CD14-positive monocyte (primary cell): ENCODE measurements around the gene KIF26B. TPM values are rescaled to one million over a fixed set of nuclear protein-coding genes. Genes with fewer than 3 reads are reported as not detected.
"Not testable (repeated sequence)": the region's sequence is repeated elsewhere in the genome, so short reads cannot be mapped to it uniquely, and the experiment has no call there.

Source experiments
- DNase-seq, 3 donors: peaks; one replicate each; pipeline ENCODE4 v3.0.0-alpha.2; 2011 to 2022
- H2AFZ ChIP-seq: 2 replicates; pipeline ENCODE4 v1.6.0; 2012; ENCODE audit warnings: mild to moderate bottlenecking, low read depth, low read length, inconsistent platforms; ENCODE audit not compliant: insufficient read depth, poor library complexity, severe bottlenecking
- H3K27ac ChIP-seq, 2 donors: 1 replicate in 1 of 2; 2 replicates in 1 of 2; pipeline ENCODE4 v1.5.1; 2012 to 2013; ENCODE audit warnings: low read length in 2 of 2, control low read depth in 1 of 2, inconsistent platforms in 1 of 2, low read depth in 1 of 2, mild to moderate bottlenecking in 1 of 2
- H3K27me3 ChIP-seq, 2 donors: one replicate each; pipeline versions ENCODE4 v1.6.0 to v1.6.1; 2011 to 2013; ENCODE audit warnings: low read length in 2 of 2; ENCODE audit not compliant: control insufficient read depth in 2 of 2, insufficient read depth in 2 of 2
- H3K36me3 ChIP-seq, 2 donors: replicated peaks in 1 of 2; 1 replicate in 1 of 2; 2 replicates in 1 of 2; pipeline versions ENCODE4 v1.5.1 to v1.6.1; 2012 to 2013; ENCODE audit warnings: low read length in 2 of 2, control low read depth in 1 of 2, inconsistent platforms in 1 of 2, mild to moderate bottlenecking in 1 of 2; ENCODE audit not compliant: insufficient read depth in 2 of 2, control insufficient read depth in 1 of 2
- H3K4me1 ChIP-seq, 2 donors: 1 replicate in 1 of 2; 2 replicates in 1 of 2; pipeline versions ENCODE4 v1.5.1 to v1.6.1; 2012 to 2013; ENCODE audit warnings: low read length in 2 of 2, control low read depth in 1 of 2, inconsistent platforms in 1 of 2, mild to moderate bottlenecking in 1 of 2, moderate library complexity in 1 of 2; ENCODE audit not compliant: insufficient read depth in 2 of 2, control insufficient read depth in 1 of 2
- H3K4me2 ChIP-seq: replicated peaks from 2 replicates; pipeline ENCODE3; 2012; ENCODE audit warnings: low read length, moderate library complexity, mild to moderate bottlenecking; ENCODE audit not compliant: poor library complexity, severe bottlenecking; ENCODE audit errors: extremely low read depth
- H3K4me3 ChIP-seq, 3 experiments: fragments of 200-600 bp in 1 of 3; sonication (generic) in 1 of 3; replicated peaks in 1 of 3; 1 replicate in 2 of 3; 2 replicates in 1 of 3; pipeline ENCODE4 v1.5.1; 2011 to 2013; ENCODE audit warnings: low read length in 3 of 3, mild to moderate bottlenecking in 3 of 3, control low read depth in 2 of 3, low read depth in 2 of 3, inconsistent platforms in 1 of 3, moderate library complexity in 1 of 3
- H3K79me2 ChIP-seq: 2 replicates; pipeline ENCODE4 v1.6.0; 2012; ENCODE audit warnings: mild to moderate bottlenecking, control low read depth, inconsistent platforms, low read length, moderate library complexity; ENCODE audit not compliant: insufficient read depth
- H3K9ac ChIP-seq: 2 replicates; pipeline ENCODE4 v1.6.0; 2017; ENCODE audit warnings: low read length, mild to moderate bottlenecking; ENCODE audit not compliant: insufficient read depth, poor library complexity, severe bottlenecking
- H3K9me3 ChIP-seq, 2 donors: replicated peaks in 1 of 2; 1 replicate in 1 of 2; 2 replicates in 1 of 2; pipeline versions ENCODE4 v1.5.1 to v1.6.1; 2012 to 2013; ENCODE audit warnings: low read length in 2 of 2, control low read depth in 1 of 2; ENCODE audit not compliant: control insufficient read depth in 1 of 2, insufficient read depth in 1 of 2
- H4K20me1 ChIP-seq: 2 replicates; pipeline ENCODE4 v1.6.0; 2012; ENCODE audit warnings: mild to moderate bottlenecking, low read length, control low read depth, moderate library complexity; ENCODE audit not compliant: insufficient read depth
- H3K27ac Mint-ChIP-seq, 7 donors: one replicate each; pipeline ENCODE4 v1.8.0; 2020; ENCODE audit warnings: mild to moderate bottlenecking in 7 of 7, mixed read lengths in 7 of 7, moderate library complexity in 6 of 7, inconsistent platforms in 2 of 7
- H3K27me3 Mint-ChIP-seq, 3 donors: one replicate each; pipeline ENCODE4 v1.8.0; 2021 to 2022; ENCODE audit warnings: low read depth in 3 of 3, mild to moderate bottlenecking in 3 of 3, mixed read lengths in 3 of 3, moderate library complexity in 3 of 3, inconsistent platforms in 1 of 3
- H3K36me3 Mint-ChIP-seq, 2 donors: one replicate each; pipeline ENCODE4 v1.8.0; 2020; ENCODE audit warnings: mixed read lengths in 2 of 2, inconsistent platforms in 1 of 2, mild to moderate bottlenecking in 1 of 2
- H3K4me1 Mint-ChIP-seq: one replicate; pipeline ENCODE4 v1.8.0; 2020; ENCODE audit warnings: mild to moderate bottlenecking, mixed read lengths
- H3K4me3 Mint-ChIP-seq, 2 donors: one replicate each; pipeline ENCODE4 v1.8.0; 2020; ENCODE audit warnings: mild to moderate bottlenecking in 2 of 2, mixed read lengths in 2 of 2, moderate library complexity in 1 of 2
- H3K9me3 Mint-ChIP-seq, 7 donors: one replicate each; pipeline ENCODE4 v1.8.0; 2020 to 2022; ENCODE audit warnings: mixed read lengths in 7 of 7, mild to moderate bottlenecking in 6 of 7, moderate library complexity in 6 of 7, inconsistent platforms in 2 of 7
- WGBS: methylation state at CpG from one replicate; pipeline ENCODE4 v1.1.5; 2013; ENCODE audit warnings: missing lambda C conversion rate; ENCODE audit not compliant: insufficient coverage; 5-methylcytosine and 5-hydroxymethylcytosine counted together
- intact Hi-C, 2 donors: fragments of 100-400 bp; cut with micrococcal nuclease; formaldehyde crosslinking; loops; one replicate each; pipeline versions ENCODE4 v1.15.0 to v1.15.1; 2023
- polyA plus RNA-seq, 3 donors: library from polyadenylated mRNA; depleted of rRNA in 1 of 3; unstranded in 2 of 3; stranded (reverse) in 1 of 3; fragments of 300-500 nt in 2 of 3; fragments of >200 nt in 1 of 3; fragmentation: Illumina TruSeq in 2 of 3; gene quantifications; 1 replicate in 2 of 3; 2 replicates in 1 of 3; pipeline ENCODE4 v1.2.3, GENCODE V29; 2012 to 2021
- TF ChIP-seq, protein P1 (sequence below): fragments of 200-600 bp; IDR thresholded peaks from one replicate; pipeline ENCODE4 v1.8.0; 2022; ENCODE audit warnings: antibody characterized with exemption, mild to moderate bottlenecking

KIF26B gene
- polyA plus RNA-seq, 3 donors = 0.01 to 0.05 TPM; not detected in 1

DNA sequence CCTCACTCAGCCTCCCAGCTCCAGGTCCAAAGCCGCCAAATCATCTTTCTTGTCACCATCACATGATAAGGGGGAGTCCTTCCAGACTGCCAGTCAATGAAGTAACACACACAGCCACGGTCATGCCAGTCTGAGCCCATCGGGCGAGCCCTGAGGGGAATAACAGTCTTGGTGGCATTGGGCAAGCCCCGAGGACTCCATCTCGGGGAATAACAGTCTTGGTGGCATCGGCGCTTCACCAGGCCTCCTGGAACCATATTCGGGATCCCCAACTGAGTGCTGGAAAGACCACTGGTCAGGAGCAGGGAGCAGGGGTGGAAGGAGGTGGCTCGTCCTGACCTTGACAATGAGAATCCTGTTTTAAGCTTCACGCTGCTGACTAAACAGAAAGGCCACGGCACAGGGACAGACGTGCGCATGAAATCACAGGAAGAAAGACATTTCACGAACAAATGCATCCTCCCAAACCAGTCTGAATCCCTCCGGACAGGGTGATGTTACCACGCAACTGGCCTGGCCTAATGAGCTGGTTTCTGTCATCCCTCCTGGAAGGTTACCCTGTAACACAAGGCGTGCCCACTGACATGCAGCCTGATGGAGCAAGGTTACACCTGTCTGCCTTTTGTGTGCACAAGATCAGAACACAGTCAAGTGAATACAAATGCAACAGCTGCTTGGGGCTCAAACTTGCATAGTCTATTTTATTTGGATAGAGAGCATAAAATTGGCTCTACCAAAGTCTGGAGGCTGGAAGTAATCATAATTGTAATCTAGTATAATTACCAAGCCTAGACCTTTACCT lies 517.4 kb downstream of the KIF26B start:
- DNase-seq = no peak
- TF ChIP-seq, protein P1, sequence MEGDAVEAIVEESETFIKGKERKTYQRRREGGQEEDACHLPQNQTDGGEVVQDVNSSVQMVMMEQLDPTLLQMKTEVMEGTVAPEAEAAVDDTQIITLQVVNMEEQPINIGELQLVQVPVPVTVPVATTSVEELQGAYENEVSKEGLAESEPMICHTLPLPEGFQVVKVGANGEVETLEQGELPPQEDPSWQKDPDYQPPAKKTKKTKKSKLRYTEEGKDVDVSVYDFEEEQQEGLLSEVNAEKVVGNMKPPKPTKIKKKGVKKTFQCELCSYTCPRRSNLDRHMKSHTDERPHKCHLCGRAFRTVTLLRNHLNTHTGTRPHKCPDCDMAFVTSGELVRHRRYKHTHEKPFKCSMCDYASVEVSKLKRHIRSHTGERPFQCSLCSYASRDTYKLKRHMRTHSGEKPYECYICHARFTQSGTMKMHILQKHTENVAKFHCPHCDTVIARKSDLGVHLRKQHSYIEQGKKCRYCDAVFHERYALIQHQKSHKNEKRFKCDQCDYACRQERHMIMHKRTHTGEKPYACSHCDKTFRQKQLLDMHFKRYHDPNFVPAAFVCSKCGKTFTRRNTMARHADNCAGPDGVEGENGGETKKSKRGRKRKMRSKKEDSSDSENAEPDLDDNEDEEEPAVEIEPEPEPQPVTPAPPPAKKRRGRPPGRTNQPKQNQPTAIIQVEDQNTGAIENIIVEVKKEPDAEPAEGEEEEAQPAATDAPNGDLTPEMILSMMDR = no peak
- H3K9ac ChIP-seq = no peak overlapping the region
- no peak overlapping the region for H3K4me2 ChIP-seq
- H2AFZ ChIP-seq = no peak overlapping the region
- Mint-ChIP-seq H3K9me3 (peaks cover 0 to 3% (median 0%) of the 10 kb centered on the region in 7 donors), H3K4me1 (peaks cover 15% of the 10 kb centered on the region), H3K36me3 (peaks cover 0 to 3% of the 10 kb centered on the region in 2 donors), H3K27me3 (peaks cover 0 to 6% (median 2%) of the 10 kb centered on the region in 3 donors), H3K4me3 (no peak overlapping the region), H3K27ac (peak overlapping the region in 3 of 7 donors; percentile 54 to 72 (median 56))
- no peaks in the 10 kb centered on the region for H4K20me1 ChIP-seq
- 98% methylated on average over 17 of the region's 18 CpGs for WGBS
- H3K4me1 ChIP-seq = peaks cover 0 to 6% of the 10 kb centered on the region in 2 donors
- no peaks in the 10 kb centered on the region for H3K36me3 ChIP-seq
- no peaks in the 10 kb centered on the region for H3K79me2 ChIP-seq
- no peaks in the 10 kb centered on the region for H3K9me3 ChIP-seq
- H3K27ac ChIP-seq = no peak overlapping the region
- H3K4me3 ChIP-seq = no peak overlapping the region
- H3K27me3 ChIP-seq = no peaks in the 10 kb centered on the region
- intact Hi-C loops = loop anchor here in 1 of 2 donors (10.0 kb wide), 1 partner anchor 543 kb away; no protein-coding TSS in a partner anchor

DNA sequence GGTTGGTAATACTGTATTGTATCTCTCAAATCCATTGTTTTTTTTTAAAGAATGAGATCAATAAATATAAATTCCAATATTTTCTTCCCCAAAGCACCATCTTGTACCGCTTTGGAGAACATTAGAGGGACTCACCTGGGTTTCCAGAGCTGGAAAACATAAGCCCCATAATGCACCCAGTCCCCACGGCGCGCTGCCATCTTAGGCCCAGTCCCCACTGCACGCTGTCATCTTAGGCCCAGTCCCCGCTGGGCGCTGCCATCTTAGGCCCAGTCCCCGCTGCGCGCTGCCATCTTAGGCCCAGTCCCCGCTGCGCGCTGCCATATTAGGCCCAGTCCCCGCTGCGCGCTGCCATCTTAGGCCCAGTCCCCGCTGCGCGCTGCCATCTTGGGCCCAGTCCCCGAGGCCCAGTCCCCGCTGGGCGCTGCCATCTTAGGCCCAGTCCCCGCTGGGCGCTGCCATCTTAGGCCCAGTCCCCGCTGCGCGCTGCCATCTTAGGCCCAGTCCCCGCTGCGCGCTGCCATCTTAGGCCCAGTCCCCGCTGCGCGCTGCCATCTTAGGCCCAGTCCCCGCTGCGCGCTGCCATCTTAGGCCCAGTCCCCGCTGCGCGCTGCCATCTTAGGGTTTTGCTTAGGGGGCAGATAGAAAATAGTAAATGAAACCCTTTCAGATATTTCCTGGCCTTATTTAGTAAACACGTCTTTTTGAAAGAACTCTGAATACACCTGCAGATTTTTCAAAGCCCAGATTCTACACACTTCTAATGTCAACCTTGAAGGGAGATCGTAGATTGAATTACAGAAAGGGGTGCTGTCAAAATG lies 518.3 kb downstream of the KIF26B start:
- H3K27ac ChIP-seq = peak overlapping the region in 1 of 2 donors; percentile 12
- WGBS = over 99% methylated on average over 18 of the region's 41 CpGs
- not testable (repeated sequence) for H3K36me3 ChIP-seq, H3K4me3 Mint-ChIP-seq, H3K27me3 ChIP-seq, H4K20me1 ChIP-seq, H3K9me3 ChIP-seq, H3K9me3 Mint-ChIP-seq, H3K79me2 ChIP-seq, H2AFZ ChIP-seq, H3K27me3 Mint-ChIP-seq, H3K9ac ChIP-seq, H3K4me3 ChIP-seq, H3K4me1 ChIP-seq, H3K36me3 Mint-ChIP-seq, H3K4me2 ChIP-seq
- intact Hi-C loops = loop anchor here in 1 of 2 donors (10.0 kb wide), 1 partner anchor 542 kb away; no protein-coding TSS in a partner anchor
- DNase-seq = peak in 1 of 3 donors; percentile 35
- Mint-ChIP-seq H3K4me1 (peaks cover 15% of the 10 kb centered on the region), H3K27ac (peak overlapping the region in 4 of 7 donors; percentile 18 to 79 (median 62))
